HG03469 (cell line): Measurements from ENCODE around the gene LHB.
"Not testable (repeated sequence)": the region's sequence is repeated elsewhere in the genome, so short reads cannot be mapped to it uniquely, and the experiment has no call there.

Source experiments
- ATAC-seq: cut with Tn5 transposase; IDR thresholded peaks from one replicate; pipeline ENCODE4 v1.9.1; 2021; ENCODE audit warnings: mild to moderate bottlenecking, moderate library complexity, moderate number of reproducible peaks; ENCODE audit not compliant: unreplicated experiment

Gene LHB

GRCh38 chr19:49017041-49017665 is at the start of gene LHB:
TSS of gene LHB (minus strand) at chr19:49017091. CDS start at chr19:49017081, 10 bp downstream.
- ATAC-seq = no peak

- ATAC-seq = no peak
Observed at GRCh38 chr19:49065905-49066512, 49.1 kb upstream of the LHB start.

GRCh38 chr19:49064768-49065611 is 48.1 kb upstream of the LHB start, which contains the start of gene NTF4:
TSS of gene NTF4 (minus strand) at chr19:49064818. CDS start at chr19:49061997, 2,821 bp downstream.
- ATAC-seq = no peak

- no peak for ATAC-seq
Observed at GRCh38 chr19:49064029-49064629, 47.2 kb upstream of the LHB start.

GRCh38 chr19:49061445-49061844 is 44.6 kb upstream of the LHB start:
- no peak for ATAC-seq

GRCh38 chr19:49061000-49061399 is 44.1 kb upstream of the LHB start:
- ATAC-seq = no peak

- ATAC-seq = no peak
Observed at GRCh38 chr19:49059053-49059452, 42.2 kb upstream of the LHB start.

- no peak for ATAC-seq
Observed at GRCh38 chr19:49058562-49058961, 41.7 kb upstream of the LHB start.

- ATAC-seq = no peak
Observed at GRCh38 chr19:49057636-49058234, 40.8 kb upstream of the LHB start, which contains the start of gene CGB7. TSS of gene CGB7 (minus strand) at chr19:49057749. CDS start at chr19:49055375, 2,374 bp downstream.

GRCh38 chr19:49056902-49057596 is 40.2 kb upstream of the LHB start:
- not testable (repeated sequence) for ATAC-seq

GRCh38 chr19:49056101-49056901 is 39.4 kb upstream of the LHB start:
- no peak for ATAC-seq

- ATAC-seq = not testable (repeated sequence)
Observed at GRCh38 chr19:49050376-49051033, 33.6 kb upstream of the LHB start.

GRCh38 chr19:49049834-49050233 is 32.9 kb upstream of the LHB start:
- not testable (repeated sequence) for ATAC-seq

GRCh38 chr19:49049011-49049410 is 32.1 kb upstream of the LHB start, which contains the start of gene CGB8:
TSS of gene CGB8 (minus strand) at chr19:49049111. CDS start at chr19:49048739, 372 bp downstream.
- not testable (repeated sequence) for ATAC-seq

- not testable (repeated sequence) for ATAC-seq
Observed at GRCh38 chr19:49043548-49043947, 26.7 kb upstream of the LHB start, which contains the start of gene CGB5. TSS of gene CGB5 (plus strand) at chr19:49043848. CDS start at chr19:49044210, 362 bp downstream.

GRCh38 chr19:49042666-49043065 is 25.8 kb upstream of the LHB start:
- not testable (repeated sequence) for ATAC-seq

GRCh38 chr19:49042177-49042576 is 25.3 kb upstream of the LHB start:
- no peak for ATAC-seq

- ATAC-seq = not testable (repeated sequence)
Observed at GRCh38 chr19:49039736-49040135, 22.8 kb upstream of the LHB start.
